Right lobe of liver (tissue), 6 donors: ENCODE results near the gene QRICH2. TPM values are rescaled to one million over a fixed set of nuclear protein-coding genes. Genes with fewer than 3 reads are reported as not detected.

ENCODE experiments used
- ATAC-seq, 4 donors: fragments of 200-7000 bp; cut with Tn5 transposase; one replicate each; pipeline ENCODE4 v1.9.1; 2020; ENCODE audit warnings: mild to moderate bottlenecking in 4 of 4, moderate library complexity in 4 of 4
- DNase-seq, 3 donors: peaks; one replicate each; pipeline ENCODE4 v3.0.0-alpha.2; 2020
- H3K27ac ChIP-seq, 3 donors: fragments of 200-600 bp; one replicate each; pipeline ENCODE4 v1.8.0; 2022
- H3K27me3 ChIP-seq, 2 donors: fragments of 200-600 bp; one replicate each; pipeline ENCODE4 v1.8.0; 2022
- H3K36me3 ChIP-seq, 4 donors: fragments of 200-600 bp; sonication (generic) in 1 of 4; one replicate each; pipeline versions ENCODE4 v1.5.1 to v1.8.0; 2017 to 2022; ENCODE audit warnings: control low read depth in 1 of 4
- H3K4me1 ChIP-seq, 4 donors: fragments of 200-600 bp; sonication (generic) in 1 of 4; one replicate each; pipeline versions ENCODE4 v1.5.1 to v1.8.0; 2017 to 2022; ENCODE audit warnings: control low read depth in 1 of 4
- H3K4me3 ChIP-seq, 3 donors: fragments of 200-600 bp; one replicate each; pipeline ENCODE4 v1.8.0; 2022
- H3K9me3 ChIP-seq, 4 donors: fragments of 200-600 bp; sonication (generic) in 1 of 4; one replicate each; pipeline versions ENCODE4 v1.5.1 to v1.8.0; 2017 to 2022; ENCODE audit warnings: control low read depth in 1 of 4
- CTCF ChIP-seq, 4 donors: fragments of 200-600 bp in 3 of 4; fragments of 450-650 bp in 1 of 4; IDR thresholded peaks; one replicate each; pipeline versions ENCODE4 v1.5.1 to v1.8.0; 2016 to 2022; ENCODE audit warnings: antibody characterized with exemption in 4 of 4, mild to moderate bottlenecking in 2 of 4
- POLR2A ChIP-seq: fragments of 450-650 bp; IDR thresholded peaks from one replicate; pipeline ENCODE4 v1.6.1; 2017; ENCODE audit warnings: antibody characterized with exemption, mild to moderate bottlenecking
- WGBS: methylation state at CpG from one replicate; pipeline ENCODE4 v1.1.6; 2018; ENCODE audit warnings: low coverage, low lambda C conversion rate; ENCODE audit not compliant: insufficient coverage; ENCODE audit errors: missing lambda C conversion rate; 5-methylcytosine and 5-hydroxymethylcytosine counted together
- intact Hi-C, 2 donors: fragments of 100-400 bp; cut with DNase I; formaldehyde crosslinking; loops; one replicate each; pipeline versions ENCODE4 v1.11.2 to v1.14.1; 2022
- total RNA-seq, 6 experiments: library from RNA; depleted of rRNA in 2 of 6; stranded (reverse); fragments of >200 nt in 2 of 6; fragmentation: NEBNext Ultra II Directional in 3 of 6; extraction: Animal tissue kit (Norgen Biotek cat#: 25700) in 3 of 6; gene quantifications; one replicate each; pipeline versions ENCODE4 v1.1.0 to v1.2.4, GENCODE V29; 2016 to 2023
- donor health status: DM: no; HTN: yes; CAD: no.
- donor health status: DM: no; HTN: no; CAD: no.
- donor health status: DM: no; HTN: no; CAD: no.
- donor health status: DM: no; HTN: yes; CAD: no.
- donor health status: DM: no; HTN: yes; CAD: no.

Gene QRICH2
- total RNA-seq, 6 experiments from 2014 or later = 0.43 to 2.2 (median 1.5) TPM

GRCh38 chr17:76237859-76238313 lies 70.2 kb downstream of the QRICH2 start:
- DNase-seq (no peak), ATAC-seq (peak in 3 of 4 donors; percentile 59 to 78 (median 75))
- intact Hi-C loops = no loop called here
- 15% methylated on average over 6 of the region's 7 CpGs for WGBS
- Histone ChIP-seq H3K27me3 (no peaks in the 10 kb centered on the region), H3K36me3 (no peaks in the 10 kb centered on the region), H3K27ac (no peak overlapping the region), H3K4me3 (no peak overlapping the region), H3K4me1 (peaks cover 0 to 9% (median 4%) of the 10 kb centered on the region in 4 donors), H3K9me3 (no peaks in the 10 kb centered on the region)
- no peak for TF ChIP-seq CTCF (IDR thresholded peaks at IDR 0.05)
- TF ChIP-seq POLR2A = no peak

DNA sequence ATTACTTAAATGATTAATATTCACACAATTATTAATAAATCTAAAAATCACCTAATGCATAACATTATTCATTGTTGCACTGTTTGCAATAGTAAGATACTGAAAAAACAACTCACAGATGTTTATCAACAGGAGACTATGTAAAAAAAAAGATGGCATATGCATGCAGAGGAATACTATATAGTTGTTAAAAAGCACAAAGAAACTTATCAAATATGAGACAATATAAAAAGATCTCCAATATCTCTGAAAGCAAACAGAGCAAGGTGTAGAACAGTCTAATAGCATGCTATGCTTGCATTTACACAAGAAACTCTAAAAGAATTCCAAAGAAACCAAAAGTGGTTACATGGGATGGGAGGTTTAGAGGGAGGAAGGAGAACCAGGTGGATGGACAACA lies 71.5 kb downstream of the QRICH2 start:
- H3K4me3 ChIP-seq = no peak overlapping the region
- no peaks in the 10 kb centered on the region for H3K36me3 ChIP-seq
- H3K9me3 ChIP-seq = no peaks in the 10 kb centered on the region
- peaks cover 0 to 9% (median 4%) of the 10 kb centered on the region in 4 donors for H3K4me1 ChIP-seq
- intact Hi-C loops = no loop called here
- H3K27me3 ChIP-seq = no peaks in the 10 kb centered on the region
- ATAC-seq (no peak), DNase-seq (no peak)
- TF ChIP-seq CTCF (IDR thresholded peaks at IDR 0.05) (no peak), POLR2A (no peak)
- no peak overlapping the region for H3K27ac ChIP-seq

DNA sequence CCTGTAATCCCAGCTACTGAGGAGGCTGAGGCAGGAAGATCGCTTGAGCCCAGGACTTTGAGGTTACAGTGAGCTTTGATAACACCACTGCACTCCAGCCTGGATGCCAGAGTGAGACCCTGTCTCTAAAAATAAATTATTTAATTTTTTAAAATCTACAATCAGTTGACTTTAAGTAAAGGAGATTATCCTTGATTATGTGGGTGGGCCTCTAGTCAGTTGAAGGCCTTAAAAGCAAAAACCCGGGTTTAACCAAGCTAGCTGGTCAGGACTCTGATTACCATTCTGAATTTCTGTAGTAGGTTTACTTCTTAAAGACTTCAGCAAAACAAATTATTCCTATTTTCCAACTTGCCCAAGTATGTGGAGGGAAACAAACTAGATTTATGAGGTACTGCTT lies 72.2 kb downstream of the QRICH2 start:
- TF ChIP-seq POLR2A = no peak
- no peak for TF ChIP-seq CTCF (IDR thresholded peaks at IDR 0.05)
- H3K4me3 ChIP-seq = no peak overlapping the region
- no peaks in the 10 kb centered on the region for H3K27me3 ChIP-seq
- intact Hi-C loops = no loop called here
- H3K4me1 ChIP-seq = peaks cover 0 to 6% (median 2%) of the 10 kb centered on the region in 4 donors
- WGBS = 88% methylated on average over 1 of the region's 2 CpGs
- no peak for DNase-seq
- no peak for ATAC-seq
- no peaks in the 10 kb centered on the region for H3K36me3 ChIP-seq
- no peak overlapping the region for H3K27ac ChIP-seq
- H3K9me3 ChIP-seq = no peaks in the 10 kb centered on the region

GRCh38 chr17:76234354-76234679 lies 73.8 kb downstream of the QRICH2 start:
- Histone ChIP-seq H3K4me1 (no peaks in the 10 kb centered on the region), H3K36me3 (no peaks in the 10 kb centered on the region), H3K9me3 (no peaks in the 10 kb centered on the region), H3K27me3 (no peaks in the 10 kb centered on the region), H3K27ac (no peak overlapping the region), H3K4me3 (no peak overlapping the region)
- TF ChIP-seq CTCF (IDR thresholded peaks at IDR 0.05) (no peak), POLR2A (no peak)
- intact Hi-C loops = no loop called here
- ATAC-seq (no peak), DNase-seq (no peak)
- 76% methylated on average over 5 of the region's 5 CpGs for WGBS
